K562 (cell line): ENCODE results near the gene ARHGAP18. TPM values are rescaled to one million over a fixed set of nuclear protein-coding genes. Genes with fewer than 3 reads are reported as not detected.
A peak's percentile ranks its signal among the peaks of the same experiment; 100 is the strongest.

ENCODE experiments used
- ATAC-seq: fragments of 200-7000 bp; cut with Tn5 transposase; 3 replicates; pipeline ENCODE4 v1.9.1; 2020; ENCODE audit warnings: moderate library complexity
- BruUV-seq: library from RNA; stranded (reverse); fragments of 400-500 nt; replicated peaks from 2 replicates; lab custom pipeline; 2021; lab: Mats Ljungman, UMichigan
- CTCF ChIA-PET: fragments of 300-600 bp; formaldehyde crosslinking; extraction: SDS; loops from one replicate; lab custom pipeline; 2021; ENCODE audit warnings: low intra/inter-chr PET ratio; lab: Yijun Ruan, JAX
- POLR2A ChIA-PET: fragments of 300-600, 350-650 bp; sonication (Branson Sonifier 250); formaldehyde crosslinking; extraction: SDS; loops from one replicate; lab custom pipeline; 2021; ENCODE audit warnings: antibody characterized with exemption, inconsistent platforms; lab: Yijun Ruan, JAX
- DNase-seq, 4 experiments: peaks; one replicate each; pipeline versions ENCODE4 v3.0.0 to v3.0.0-alpha.2; 2011 to 2018; ENCODE audit warnings: low spot score in 3 of 4, mixed read lengths in 3 of 4; ENCODE audit errors: extremely low read depth in 1 of 4
- FAIRE-seq: peaks from 2 replicates; lab custom pipeline; 2011; peaks lifted over from hg19 to GRCh38; lab: Jason Lieb, UNC
- H2AFZ ChIP-seq: 2 replicates; pipeline ENCODE4 v1.6.0; 2011; ENCODE audit warnings: low read depth, low read length, control low read depth, inconsistent platforms
- H3K27ac ChIP-seq: fragments of 200-600 bp; 3 replicates; pipeline ENCODE4 v1.8.0; 2011; ENCODE audit warnings: low read depth, mild to moderate bottlenecking, control low read depth, inconsistent platforms, low read length, moderate library complexity, mixed read lengths; ENCODE audit errors: extremely low read depth
- H3K27me3 ChIP-seq, 2 experiments: fragments of 300-600 bp in 1 of 2; 2 replicates in 1 of 2; 3 replicates in 1 of 2; pipeline versions ENCODE4 v1.6.0 to v1.8.0; 2011; ENCODE audit warnings: inconsistent platforms in 2 of 2, low read length in 2 of 2, mild to moderate bottlenecking in 1 of 2, mixed read lengths in 1 of 2, moderate library complexity in 1 of 2; ENCODE audit not compliant: control insufficient read depth in 2 of 2, insufficient read depth in 2 of 2
- H3K36me3 ChIP-seq: fragments of 300-600 bp; 3 replicates; pipeline ENCODE4 v1.8.0; 2011; ENCODE audit warnings: mild to moderate bottlenecking, low read length, inconsistent platforms; ENCODE audit not compliant: control insufficient read depth, insufficient read depth
- H3K4me1 ChIP-seq, 2 experiments: fragments of 200-600 bp in 1 of 2; replicated peaks in 1 of 2; 2 replicates in 1 of 2; 3 replicates in 1 of 2; pipeline versions ENCODE4 v1.5.1 to v1.8.0; 2011; ENCODE audit warnings: inconsistent platforms in 2 of 2, low read length in 2 of 2, mild to moderate bottlenecking in 1 of 2, mixed read lengths in 1 of 2, moderate library complexity in 1 of 2; ENCODE audit not compliant: control insufficient read depth in 2 of 2, insufficient read depth in 2 of 2
- H3K4me2 ChIP-seq: 2 replicates; pipeline ENCODE4 v1.6.1; 2011; ENCODE audit warnings: low read length, control low read depth, inconsistent platforms, mixed read lengths; ENCODE audit not compliant: insufficient read depth
- H3K4me3 ChIP-seq: fragments of 200-600 bp; sonication (generic), shearing (Covaris generic); 2 replicates; pipeline ENCODE4 v1.5.1; 2016; ENCODE audit warnings: control low read depth, inconsistent platforms
- H3K79me2 ChIP-seq: fragments of 200-600 bp; 3 replicates; pipeline ENCODE4 v1.8.0; 2011; ENCODE audit warnings: low read length, inconsistent platforms; ENCODE audit not compliant: control insufficient read depth, insufficient read depth
- H3K9ac ChIP-seq, 2 experiments: 2 replicates each; pipeline versions ENCODE4 v1.6.0 to v1.6.1; 2011; ENCODE audit warnings: low read depth in 2 of 2, low read length in 2 of 2, control low read depth in 1 of 2, inconsistent platforms in 1 of 2, mild to moderate bottlenecking in 1 of 2, mixed read lengths in 1 of 2; ENCODE audit not compliant: insufficient read depth in 1 of 2
- H3K9me1 ChIP-seq: one replicate; pipeline ENCODE4 v1.6.0; 2011; ENCODE audit warnings: inconsistent platforms, mild to moderate bottlenecking, low read length, moderate library complexity; ENCODE audit not compliant: control insufficient read depth, insufficient read depth
- H3K9me3 ChIP-seq: replicated peaks from 2 replicates; pipeline ENCODE4 v1.5.1; 2011; ENCODE audit warnings: low read depth, low read length, inconsistent platforms; ENCODE audit not compliant: control insufficient read depth, insufficient read depth
- H4K20me1 ChIP-seq: replicated peaks from 2 replicates; pipeline ENCODE4 v1.6.1; 2011; ENCODE audit warnings: low read length, inconsistent platforms, mixed read lengths; ENCODE audit not compliant: control insufficient read depth, insufficient read depth
- MAZ ChIP-seq, 2 experiments: fragments of 450-650 bp in 1 of 2; sonication (generic) in 1 of 2; formaldehyde crosslinking; IDR thresholded peaks in 1 of 2; conservative IDR thresholded peaks in 1 of 2; 2 replicates each; pipeline versions ENCODE4 v1.4.0 to v1.5.0; 2020; ENCODE audit warnings: mild to moderate bottlenecking in 1 of 2, missing genetic modification reagents in 1 of 2
- MECOM ChIP-seq: fragments of 250-450 bp; sonication (Bioruptor Pico); IDR thresholded peaks from 2 replicates; pipeline ENCODE4 v1.8.0; 2022; ENCODE audit warnings: inconsistent platforms
- RAD21 ChIP-seq, 2 experiments: fragments of 250-450 bp in 1 of 2; fragments of 450-650 bp in 1 of 2; sonication (Bioruptor Pico) in 1 of 2; formaldehyde crosslinking in 1 of 2; IDR thresholded peaks in 1 of 2; conservative IDR thresholded peaks in 1 of 2; 2 replicates each; pipeline versions ENCODE4 v1.4.0 to v1.8.0; 2020 to 2022; ENCODE audit warnings: mild to moderate bottlenecking in 2 of 2, moderate library complexity in 1 of 2
- XRCC5 ChIP-seq: fragments of 200-400 bp; formaldehyde crosslinking; IDR thresholded peaks from 2 replicates; pipeline ENCODE4 v1.6.1; 2017; ENCODE audit warnings: low read depth, mild to moderate bottlenecking, low read length
- YY1 ChIP-seq, 3 experiments: IDR thresholded peaks; 2 replicates each; pipeline ENCODE4 v1.6.1; 2011; ENCODE audit warnings: low read length in 2 of 3, mild to moderate bottlenecking in 2 of 3, moderate library complexity in 2 of 3, borderline replicate concordance in 1 of 3, control low read depth in 1 of 3, low read depth in 1 of 3; ENCODE audit not compliant: insufficient read depth in 3 of 3, insufficient replicate concordance in 2 of 3, control insufficient read depth in 1 of 3, insufficient read length in 1 of 3; ENCODE audit errors: extremely low read depth in 1 of 3
- ZNF165 ChIP-seq: fragments of 250-450 bp; sonication (Bioruptor Pico); IDR thresholded peaks from 2 replicates; pipeline ENCODE4 v1.4.0; 2020; ENCODE audit warnings: borderline replicate concordance
- ZNF436 ChIP-seq: fragments of 250-450, 450-650 bp; sonication (Bioruptor Pico); formaldehyde crosslinking; IDR thresholded peaks from 2 replicates; pipeline ENCODE4 v1.7.0; 2020; ENCODE audit warnings: mild to moderate bottlenecking
- WGBS: fragments of 100-300 bp; shearing (Covaris generic); methylation state at CpG from one replicate; pipeline ENCODE4 v1.1.6; 2016; ENCODE audit warnings: low coverage, mixed read lengths; ENCODE audit not compliant: insufficient coverage; ENCODE audit errors: missing lambda C conversion rate; 5-methylcytosine and 5-hydroxymethylcytosine counted together
- in situ Hi-C: fragments of 300-500 bp; cut with MboI; formaldehyde crosslinking; loops from 4 replicates; pipeline ENCODE4 v1.15.0; 2018; ENCODE audit warnings: inconsistent platforms, mixed read lengths
- intact Hi-C: fragments of 100-400 bp; cut with micrococcal nuclease; formaldehyde crosslinking; loops from 2 replicates; pipeline ENCODE4 v1.14.2; 2022
- polyA plus RNA-seq, 8 experiments: library from polyadenylated mRNA; depleted of rRNA in 4 of 8; stranded (reverse) in 5 of 8; unstranded in 3 of 8; fragments of >200 nt; fragmentation: Nextera tagmentation in 2 of 8; fragmentation: Illumina TruSeq in 1 of 8; extraction: Ambion mirVana in 2 of 8; extraction: Trizol in 1 of 8; gene quantifications; 2 replicates each; pipeline versions ENCODE4 v1.2.1 to v1.2.3, GENCODE V29; 2011 to 2014; ENCODE audit warnings: inconsistent platforms in 1 of 8, missing spikeins in 1 of 8
- total RNA-seq, 7 experiments: library from RNA; depleted of rRNA in 6 of 7; stranded (reverse); fragments of >200 nt in 6 of 7; fragmentation: Illumina TruSeq in 2 of 7; extraction: Trizol in 2 of 7; gene quantifications; 2 replicates each; pipeline versions ENCODE4 v1.2.1 to v1.2.3, GENCODE V29; 2011 to 2021; ENCODE audit warnings: low replicate concordance in 1 of 7

Gene ARHGAP18
- total and polyA plus RNA-seq, 9 of the 15 experiments (the other 6 are each of a cell fraction or from before 2014, with no cell fraction given): 13.3 to 29.7 (median 21.1) TPM

DNA sequence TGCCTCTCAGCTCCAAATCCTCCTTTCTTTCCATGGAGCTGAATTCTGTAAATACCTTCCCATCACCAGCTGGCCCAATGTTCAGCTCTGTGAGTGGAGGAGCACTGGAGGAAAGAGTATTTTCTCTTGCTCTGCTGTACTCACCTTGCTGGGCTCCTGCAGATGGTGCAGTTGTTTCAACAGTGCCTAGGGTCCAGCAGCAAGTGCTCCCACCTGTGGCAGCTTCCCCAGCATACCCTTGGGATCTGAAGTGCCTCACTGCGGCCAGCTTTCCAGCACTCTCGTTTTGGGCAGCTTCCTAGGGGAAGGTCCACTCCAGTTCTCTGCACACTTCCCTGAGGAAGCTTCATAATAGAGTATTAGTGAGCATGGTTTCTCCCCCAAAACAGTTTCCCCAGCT lies 170.9 kb downstream of the ARHGAP18 start:
- in situ Hi-C loops: no loop called here
- Histone ChIP-seq H3K27ac (no peak overlapping the region), H3K4me2 (no peak overlapping the region)
- WGBS: 0% methylated on average over 2 of the region's 2 CpGs
- no TSS peak for BruUV-seq
- no peak for TF ChIP-seq ZNF436
- TF ChIP-seq YY1 (IDR thresholded peaks at IDR 0.05; ENCODE audit: borderline replicate concordance in 1 of 3, control insufficient read depth in 1 of 3, extremely low read depth in 1 of 3, insufficient read depth in 3 of 3, insufficient read length in 1 of 3, insufficient replicate concordance in 2 of 3, low read depth in 1 of 3, low read length in 2 of 3): no peak
- TF ChIP-seq XRCC5: no peak
- no peak for TF ChIP-seq MECOM
- TF ChIP-seq MAZ (CRISPR knock-in tag; conservative IDR thresholded peaks at IDR 0.05 in 1 of 2, IDR thresholded peaks at IDR 0.05 in 1 of 2): no peak
- TF ChIP-seq, all 486 proteins: peak for 0
- ATAC-seq (peak; percentile 36; the same call in 1 of the 3 replicates), FAIRE-seq (no peak), DNase-seq (no peak)
- intact Hi-C loops: no loop called here
- H3K9me3 ChIP-seq: no peaks in the 10 kb centered on the region
- H3K36me3 ChIP-seq: no peaks in the 10 kb centered on the region
- H3K79me2 ChIP-seq: no peaks in the 10 kb centered on the region
- H3K9me1 ChIP-seq: no peaks in the 10 kb centered on the region
- no peak overlapping the region for H3K4me3 ChIP-seq
- H3K27me3 ChIP-seq: peaks cover 0 to 7% of the 10 kb centered on the region in 2 experiments; a peak in 3 of 5 replicates
- POLR2A ChIA-PET: interaction anchor here (0.6 to 1.2 kb wide), 3 partner anchors 9 to 27 kb away, joined by 3 to 4 read pairs (median 3); no protein-coding TSS in a partner anchor
- CTCF ChIA-PET: no interaction called here
- no peak overlapping the region for H2AFZ ChIP-seq
- H3K9ac ChIP-seq: no peak overlapping the region
- no peaks in the 10 kb centered on the region for H4K20me1 ChIP-seq
- H3K4me1 ChIP-seq: no peaks in the 10 kb centered on the region

DNA sequence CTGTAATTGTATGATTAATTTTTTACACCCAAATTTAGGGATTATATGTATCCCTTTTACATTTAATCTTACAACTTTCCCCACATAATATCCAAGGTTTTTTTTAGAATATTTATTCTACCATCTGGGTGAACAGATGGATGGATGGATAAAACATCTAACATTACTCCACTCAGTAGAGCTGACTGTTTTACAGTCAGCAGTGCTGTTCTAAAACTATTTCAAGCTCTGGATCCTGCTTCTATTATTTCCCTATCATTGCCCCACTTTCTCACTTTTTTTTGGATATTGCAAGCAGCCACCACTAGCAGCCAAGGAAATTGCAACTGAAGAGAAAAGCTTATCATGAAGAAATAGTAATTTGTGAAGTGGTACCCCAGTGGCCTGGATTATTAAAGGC lies 173.7 kb downstream of the ARHGAP18 start:
- DNase-seq (no peak), FAIRE-seq (no peak), ATAC-seq (no peak)
- ChIA-PET POLR2A (no interaction called here), CTCF (no interaction called here)
- no peak overlapping the region for H3K4me2 ChIP-seq
- H3K4me1 ChIP-seq: no peaks in the 10 kb centered on the region
- H3K9ac ChIP-seq: no peak overlapping the region
- H4K20me1 ChIP-seq: no peaks in the 10 kb centered on the region
- peaks cover 0 to 7% of the 10 kb centered on the region in 2 experiments; a peak in 3 of 5 replicates for H3K27me3 ChIP-seq
- H3K36me3 ChIP-seq: no peaks in the 10 kb centered on the region
- in situ Hi-C loops: no loop called here
- no peaks in the 10 kb centered on the region for H3K79me2 ChIP-seq
- intact Hi-C loops: no loop called here
- no peaks in the 10 kb centered on the region for H3K9me3 ChIP-seq
- no peak overlapping the region for H3K4me3 ChIP-seq
- no peak overlapping the region for H2AFZ ChIP-seq
- H3K27ac ChIP-seq: no peak overlapping the region
- H3K9me1 ChIP-seq: no peaks in the 10 kb centered on the region
- no TSS peak for BruUV-seq
- no peak for TF ChIP-seq ZNF165 (CRISPR knock-in tag)
- TF ChIP-seq RAD21 (CRISPR knock-in tag; conservative IDR thresholded peaks at IDR 0.05 in 1 of 2, IDR thresholded peaks at IDR 0.05 in 1 of 2): no peak
